NCI-H2227 treated with DMSO at 0.1 percent for 48 hours (cell line): Measurements from ENCODE around the gene PLS3.
A peak's percentile ranks its signal among the peaks of the same experiment; 100 is the strongest.
"Not testable (repeated sequence)": the region's sequence is repeated elsewhere in the genome, so short reads cannot be mapped to it uniquely, and the experiment has no call there.

Experiments used
- DNase-seq: peaks from one replicate; lab custom pipeline; 2025; lab: John Stamatoyannopoulos, UW

PLS3 gene, protein sequence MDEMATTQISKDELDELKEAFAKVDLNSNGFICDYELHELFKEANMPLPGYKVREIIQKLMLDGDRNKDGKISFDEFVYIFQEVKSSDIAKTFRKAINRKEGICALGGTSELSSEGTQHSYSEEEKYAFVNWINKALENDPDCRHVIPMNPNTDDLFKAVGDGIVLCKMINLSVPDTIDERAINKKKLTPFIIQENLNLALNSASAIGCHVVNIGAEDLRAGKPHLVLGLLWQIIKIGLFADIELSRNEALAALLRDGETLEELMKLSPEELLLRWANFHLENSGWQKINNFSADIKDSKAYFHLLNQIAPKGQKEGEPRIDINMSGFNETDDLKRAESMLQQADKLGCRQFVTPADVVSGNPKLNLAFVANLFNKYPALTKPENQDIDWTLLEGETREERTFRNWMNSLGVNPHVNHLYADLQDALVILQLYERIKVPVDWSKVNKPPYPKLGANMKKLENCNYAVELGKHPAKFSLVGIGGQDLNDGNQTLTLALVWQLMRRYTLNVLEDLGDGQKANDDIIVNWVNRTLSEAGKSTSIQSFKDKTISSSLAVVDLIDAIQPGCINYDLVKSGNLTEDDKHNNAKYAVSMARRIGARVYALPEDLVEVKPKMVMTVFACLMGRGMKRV

DNA sequence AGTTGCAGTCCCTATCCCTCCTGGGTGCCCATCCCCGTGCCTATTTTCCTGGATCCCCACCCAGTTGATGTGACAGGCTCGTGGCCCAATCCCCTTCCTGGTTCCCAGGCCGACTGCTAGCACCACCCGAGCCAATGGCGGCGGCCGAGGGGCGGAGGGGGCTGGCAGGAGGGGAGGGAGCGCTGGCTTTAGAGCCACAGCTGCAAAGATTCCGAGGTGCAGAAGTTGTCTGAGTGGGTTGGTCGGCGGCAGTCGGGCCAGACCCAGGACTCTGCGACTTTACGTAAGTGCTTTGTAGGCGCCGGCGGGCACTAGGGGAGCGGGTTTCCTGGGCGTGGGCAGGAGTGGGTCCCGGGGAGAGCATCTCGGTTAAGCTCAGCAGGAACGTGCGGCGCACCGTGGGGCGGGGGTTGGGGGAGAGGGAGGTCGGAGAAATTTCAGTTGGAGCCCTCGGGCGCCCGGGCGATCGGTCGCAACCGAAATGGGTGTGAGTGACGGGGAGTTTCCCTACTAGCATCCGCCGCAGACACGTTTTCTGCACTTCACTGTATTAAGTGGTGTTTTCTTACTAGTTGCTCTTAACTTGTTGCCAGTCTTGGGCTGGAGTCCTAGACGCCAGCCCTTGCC is at the start of gene PLS3:
PLS3 (plus strand) TSS at position 197 of the 627 bp plus-strand sequence. CDS start 49,077 bp downstream, outside the sequence.
- no peak for DNase-seq

DNA sequence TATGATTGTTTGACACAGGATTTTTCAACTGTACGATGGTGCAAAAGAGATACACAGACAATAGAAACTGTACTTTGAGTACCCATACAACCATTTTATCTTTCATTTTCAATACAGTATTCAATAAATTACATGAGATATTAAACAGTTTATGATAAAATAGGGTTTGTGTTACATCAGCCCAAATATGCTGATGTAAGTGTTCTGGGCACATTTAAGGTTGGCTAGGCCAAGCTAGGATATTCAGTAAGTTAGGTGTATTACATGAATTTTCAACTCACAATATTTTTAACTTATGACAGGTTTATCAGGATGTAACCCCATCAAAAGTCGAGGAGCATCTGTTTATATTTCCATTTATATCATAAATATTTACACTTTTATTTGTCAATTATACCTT is 42.9 kb upstream of the PLS3 start:
- no peak for DNase-seq

DNA sequence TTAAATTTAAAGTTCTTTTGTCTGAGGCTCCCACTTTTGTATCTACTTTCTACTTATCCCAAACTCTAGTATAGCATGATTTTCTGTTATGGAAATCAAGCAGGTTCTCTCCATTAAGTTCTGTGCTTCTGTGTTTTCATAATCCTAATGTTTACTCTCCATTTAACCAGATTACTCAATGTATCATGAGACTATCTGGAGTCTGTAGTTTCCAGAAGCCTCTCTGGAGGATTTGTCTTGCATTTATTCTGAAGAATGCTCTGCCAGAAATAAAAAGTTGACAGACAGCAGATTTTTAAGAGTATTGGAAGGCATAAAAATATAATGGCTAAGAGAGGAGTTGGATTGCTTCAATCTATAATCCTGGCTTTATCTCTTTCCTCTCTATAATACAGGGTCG is 39.2 kb upstream of the PLS3 start:
- DNase-seq = no peak

DNA sequence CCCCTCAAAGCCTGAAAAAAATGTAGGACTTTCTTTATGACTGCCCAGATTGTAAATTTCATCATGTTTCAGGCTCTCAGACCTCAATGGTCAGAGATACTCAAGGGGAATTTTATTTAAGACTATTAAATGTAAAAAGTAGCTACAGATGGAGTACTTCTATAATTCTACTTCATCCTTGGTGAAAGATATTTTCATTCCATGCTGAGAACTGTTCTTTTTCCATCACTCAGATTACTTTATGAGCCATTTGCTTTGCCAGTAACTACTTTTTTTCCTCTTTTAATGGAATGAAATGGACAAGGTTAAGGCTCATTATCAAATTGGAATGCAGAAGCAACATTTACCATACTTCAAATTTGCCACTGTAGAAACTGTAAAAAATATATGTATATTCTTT is 38.0 kb upstream of the PLS3 start:
- no peak for DNase-seq

DNA sequence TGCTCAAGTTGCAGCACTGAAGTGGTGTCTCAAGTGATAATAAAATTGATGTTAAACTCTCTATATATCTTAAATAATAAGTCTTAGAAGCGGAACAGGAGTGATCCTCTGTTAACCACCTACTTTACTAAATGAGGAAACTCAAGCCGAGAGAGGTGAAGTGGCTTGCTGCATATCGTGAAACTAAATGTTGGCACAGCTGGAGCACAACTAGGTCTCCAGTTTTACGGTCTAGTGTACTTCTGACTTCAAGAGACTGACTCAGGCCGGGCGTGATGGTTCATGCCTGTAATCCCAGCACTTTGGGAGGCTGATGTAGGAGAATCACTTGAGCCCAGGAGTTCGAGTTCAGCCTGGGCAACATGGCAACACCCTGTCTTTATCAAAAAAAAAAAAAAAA is 35.5 kb upstream of the PLS3 start:
- no peak for DNase-seq

DNA sequence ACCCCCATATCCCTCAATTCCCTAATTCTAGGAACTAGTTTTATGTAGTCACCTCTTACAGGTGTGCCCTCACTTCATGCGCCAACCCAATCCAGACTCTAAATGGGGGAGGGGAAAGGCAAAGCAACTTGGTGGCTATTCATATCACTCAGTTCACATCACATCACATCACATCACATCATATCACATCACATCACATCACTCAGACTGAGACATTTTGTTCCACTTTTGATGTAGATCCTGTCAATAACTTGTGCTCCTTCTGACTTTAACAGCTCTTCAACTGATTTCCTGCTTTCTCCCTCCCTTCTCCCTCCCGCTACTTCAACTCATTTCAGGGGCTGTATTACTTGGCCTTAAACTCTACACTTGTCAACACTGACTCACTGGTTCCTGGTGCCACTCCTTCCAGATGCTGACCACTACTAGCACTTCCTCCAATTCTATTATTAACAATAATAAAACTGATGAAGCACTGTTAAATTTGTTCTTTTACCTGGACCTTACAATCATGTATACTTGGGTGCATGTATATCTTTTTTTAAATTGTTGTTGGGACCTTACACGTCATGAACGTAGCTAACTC is 29.1 kb upstream of the PLS3 start:
- no peak for DNase-seq

DNA sequence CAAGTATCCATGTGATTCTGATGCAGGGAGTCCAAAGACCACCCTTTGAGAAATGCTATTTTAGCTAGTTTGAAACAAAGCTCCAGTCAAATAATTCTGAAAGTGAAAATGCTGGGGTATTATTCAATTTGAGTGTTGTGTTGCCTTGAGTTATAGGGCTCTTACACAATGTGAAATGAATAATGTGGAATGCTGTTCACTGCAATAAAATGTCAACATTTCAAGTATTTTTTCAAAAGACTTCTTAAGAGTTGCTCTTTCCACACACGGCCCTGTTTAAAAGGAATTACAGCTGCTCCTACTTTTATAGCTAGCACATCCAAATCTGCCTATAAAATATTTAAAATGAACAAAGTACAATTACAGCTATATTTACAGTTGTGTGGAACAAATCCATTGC is 27.5 kb upstream of the PLS3 start:
- DNase-seq = no peak

DNA sequence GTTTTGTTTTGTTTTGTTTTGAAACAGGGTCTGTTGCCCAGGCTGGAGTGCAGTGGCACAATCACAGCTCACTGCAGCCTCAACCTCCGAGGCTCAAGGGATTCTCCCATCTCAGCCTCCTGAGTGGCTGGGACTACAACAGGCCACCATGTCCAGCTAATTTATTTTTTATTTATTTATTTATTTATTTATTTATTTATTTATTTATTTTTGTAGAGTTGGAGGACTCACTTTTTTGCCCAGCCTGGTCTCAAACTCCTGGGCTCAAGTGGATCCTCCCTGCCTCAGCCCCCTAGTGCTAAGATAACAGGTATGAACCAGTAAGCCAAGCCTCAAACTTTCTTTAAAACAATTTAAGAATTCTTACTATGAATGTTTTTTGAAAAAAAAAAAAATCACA is 26.6 kb upstream of the PLS3 start:
- no peak for DNase-seq

DNA sequence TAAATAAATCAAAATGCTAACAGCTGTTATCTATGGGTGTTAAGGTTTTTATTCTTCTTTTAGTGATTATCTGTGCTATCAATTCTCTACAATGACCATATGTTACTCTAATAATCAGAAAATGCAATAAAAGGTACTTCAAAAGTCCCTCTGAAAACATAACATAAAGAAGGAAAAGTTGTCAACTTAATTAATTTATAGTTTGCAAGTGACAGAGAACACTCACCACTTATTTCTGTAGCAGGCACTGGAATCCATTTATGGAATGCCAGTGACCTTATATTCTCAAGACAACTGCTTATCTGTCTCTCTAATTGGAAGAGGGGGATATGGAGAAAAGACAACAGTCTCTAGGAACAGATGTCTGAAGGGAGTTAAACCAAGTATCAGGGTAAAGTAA is 25.6 kb upstream of the PLS3 start:
- no peak for DNase-seq

DNA sequence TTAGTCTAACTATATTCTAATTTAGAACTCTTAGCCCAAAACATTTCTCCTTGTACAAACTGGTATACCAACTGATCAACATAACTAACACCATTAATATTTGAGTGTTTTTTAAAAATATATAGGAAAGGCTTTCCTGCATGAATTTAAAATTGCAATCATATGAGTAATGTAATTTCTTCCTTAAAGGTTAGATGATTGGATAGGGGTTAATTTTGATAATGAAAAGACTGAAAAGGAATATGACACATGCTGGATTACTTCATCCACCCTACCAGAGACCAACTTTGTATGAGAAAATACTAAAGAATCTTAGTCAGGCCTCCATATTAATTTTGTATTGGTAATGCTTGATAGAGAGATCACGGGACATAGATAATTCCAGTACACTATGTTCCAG is 25.1 kb upstream of the PLS3 start:
- no peak for DNase-seq

DNA sequence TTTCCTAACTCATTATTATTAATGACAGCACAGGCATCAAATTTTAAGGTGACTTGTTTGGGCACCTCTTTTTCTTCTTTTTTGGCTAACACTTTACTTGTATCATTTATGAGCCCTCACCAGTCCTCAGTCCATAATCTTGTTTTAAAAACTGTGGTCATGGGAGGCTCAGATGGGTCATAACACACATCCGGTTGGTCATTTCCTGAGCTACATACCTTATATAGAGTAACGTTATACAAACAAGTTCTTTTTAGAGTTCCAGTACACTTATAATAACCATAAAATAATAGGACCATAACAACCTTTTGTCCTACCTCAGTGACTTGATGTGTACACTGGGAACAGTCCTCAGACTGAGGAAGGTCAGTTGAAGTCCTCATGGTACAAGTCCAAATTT is 21.1 kb upstream of the PLS3 start:
- DNase-seq = no peak

DNA sequence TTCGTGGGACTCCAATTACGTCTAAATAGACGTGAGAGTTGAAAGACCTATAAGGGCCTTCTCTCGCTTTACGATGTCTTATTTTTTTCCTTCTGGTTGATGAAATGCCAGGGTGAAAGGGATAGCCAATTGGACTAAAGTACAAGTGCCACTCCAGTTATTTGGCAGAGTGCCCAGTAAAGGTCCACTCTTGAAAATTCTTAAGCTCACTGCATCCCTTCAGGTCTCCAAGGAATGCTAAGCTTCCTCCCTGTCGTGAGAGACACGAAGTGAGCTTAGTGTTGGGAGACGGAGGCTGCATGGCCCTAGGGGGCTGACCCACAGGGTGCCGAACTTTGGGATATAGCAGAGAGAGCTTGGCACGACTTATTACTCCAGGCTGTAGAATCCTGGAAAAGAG is 19.9 kb upstream of the PLS3 start:
- DNase-seq = not testable (repeated sequence)

DNA sequence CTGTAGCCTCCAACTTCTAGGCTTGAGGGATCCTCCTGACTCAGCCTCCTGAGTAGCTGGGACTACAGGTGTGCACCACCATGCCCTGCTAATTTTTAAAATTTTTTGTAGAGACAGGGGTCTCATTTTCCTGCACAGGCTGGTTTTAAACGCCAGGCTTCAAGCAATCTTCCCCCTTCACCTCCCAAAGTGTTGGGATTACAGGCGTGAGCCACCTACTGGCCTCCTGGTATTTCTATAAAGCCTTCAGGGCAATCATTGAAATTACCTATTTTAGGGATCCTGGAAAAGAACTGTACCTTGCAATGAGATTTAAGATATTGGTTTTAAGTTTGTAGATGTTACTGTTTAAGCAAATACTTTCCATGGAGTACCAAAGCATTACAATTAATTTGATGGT is 13.5 kb upstream of the PLS3 start:
- no peak for DNase-seq

DNA sequence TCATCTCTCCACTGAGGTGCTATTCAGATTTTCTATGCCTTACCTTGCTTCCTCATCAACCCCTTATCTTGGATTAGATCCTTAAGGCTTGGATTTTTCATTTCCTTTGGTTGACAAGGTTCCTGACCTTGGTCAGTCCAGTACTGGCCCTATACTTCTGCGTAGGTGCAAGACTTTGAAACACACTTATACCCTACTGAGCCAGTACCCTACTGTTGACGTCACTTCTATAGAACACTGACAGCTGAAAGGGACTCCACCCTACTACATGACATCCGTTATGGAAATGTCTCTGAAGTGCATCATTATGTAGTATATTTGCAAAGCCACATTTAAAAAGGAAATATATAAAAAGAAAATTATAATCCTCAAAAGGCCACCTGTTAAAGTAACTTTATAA is 12.0 kb upstream of the PLS3 start:
- DNase-seq = no peak

DNA sequence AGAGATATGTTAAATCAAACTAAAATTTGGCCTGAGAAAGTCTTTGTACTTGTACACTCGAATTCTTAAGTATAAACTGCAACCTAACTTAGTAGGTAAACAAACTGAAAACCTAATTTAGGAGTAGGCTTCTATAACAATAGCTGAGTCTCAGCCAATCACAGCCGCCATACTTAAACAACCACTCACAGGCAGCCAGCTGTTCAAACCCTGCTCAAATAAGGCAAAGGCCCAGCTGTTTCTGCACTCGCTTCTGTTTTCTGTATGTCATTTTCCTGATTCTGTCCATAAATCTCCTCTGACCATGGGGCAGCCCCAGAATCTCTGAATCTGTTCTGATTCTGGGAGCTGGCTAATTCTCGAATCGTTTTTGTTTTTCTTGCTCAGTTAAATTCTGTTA is 7.8 kb upstream of the PLS3 start:
- peak; percentile 27 for DNase-seq

DNA sequence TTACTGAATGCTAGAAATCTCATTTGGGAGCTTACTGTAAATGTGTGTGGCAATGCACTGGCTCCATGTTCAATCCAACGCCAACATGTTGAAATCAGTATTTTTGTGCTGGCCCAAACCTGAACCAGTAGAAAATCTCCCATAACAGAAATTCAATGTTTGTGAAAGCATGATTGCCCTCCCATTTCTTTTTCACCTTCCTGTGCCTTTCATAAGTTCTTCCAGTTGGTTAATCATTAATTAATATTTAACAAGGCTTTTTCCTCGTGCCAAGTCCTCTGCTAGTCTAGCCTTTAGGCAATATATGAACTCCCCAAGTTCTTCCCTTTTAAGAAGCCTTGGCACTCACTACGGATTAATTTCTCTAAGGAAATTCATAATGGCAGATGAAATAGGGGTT is 1.3 kb upstream of the PLS3 start:
- DNase-seq = no peak

DNA sequence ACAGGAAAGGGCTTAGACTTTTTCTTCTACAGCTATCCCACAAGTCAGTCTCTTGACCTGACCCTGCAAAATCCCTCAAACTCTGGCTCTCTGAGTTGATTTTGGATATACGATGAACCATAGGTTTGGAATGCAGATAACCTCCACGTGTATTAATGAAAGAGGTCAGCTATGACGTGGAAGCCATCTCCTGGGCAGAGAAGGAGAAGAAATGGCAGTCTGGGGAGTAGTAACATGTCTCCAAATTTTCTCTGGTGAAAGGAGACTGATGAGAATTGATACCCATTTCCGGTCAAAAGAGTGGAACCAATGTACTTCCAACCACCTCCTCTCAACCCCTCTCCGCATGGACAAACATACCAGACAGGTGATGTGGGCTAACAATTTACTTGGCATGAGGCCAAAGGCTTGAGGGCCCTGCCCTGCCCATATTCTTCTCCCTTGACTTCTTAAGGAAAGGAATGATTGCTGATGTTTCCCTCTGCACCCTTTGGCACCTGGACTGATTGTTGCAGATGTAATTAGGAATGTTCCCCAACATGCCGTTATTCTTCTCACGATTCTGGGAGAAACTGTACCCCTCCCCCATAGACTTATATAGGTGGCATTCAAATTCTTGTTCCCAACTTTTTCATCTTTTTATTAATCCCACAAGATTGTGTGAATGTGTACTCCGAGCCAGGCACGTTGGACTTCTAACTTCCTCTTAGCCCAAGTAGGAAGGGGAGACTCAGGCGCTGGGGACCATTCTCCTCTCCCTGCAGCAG is 580 bp upstream of the PLS3 start:
- no peak for DNase-seq

DNA sequence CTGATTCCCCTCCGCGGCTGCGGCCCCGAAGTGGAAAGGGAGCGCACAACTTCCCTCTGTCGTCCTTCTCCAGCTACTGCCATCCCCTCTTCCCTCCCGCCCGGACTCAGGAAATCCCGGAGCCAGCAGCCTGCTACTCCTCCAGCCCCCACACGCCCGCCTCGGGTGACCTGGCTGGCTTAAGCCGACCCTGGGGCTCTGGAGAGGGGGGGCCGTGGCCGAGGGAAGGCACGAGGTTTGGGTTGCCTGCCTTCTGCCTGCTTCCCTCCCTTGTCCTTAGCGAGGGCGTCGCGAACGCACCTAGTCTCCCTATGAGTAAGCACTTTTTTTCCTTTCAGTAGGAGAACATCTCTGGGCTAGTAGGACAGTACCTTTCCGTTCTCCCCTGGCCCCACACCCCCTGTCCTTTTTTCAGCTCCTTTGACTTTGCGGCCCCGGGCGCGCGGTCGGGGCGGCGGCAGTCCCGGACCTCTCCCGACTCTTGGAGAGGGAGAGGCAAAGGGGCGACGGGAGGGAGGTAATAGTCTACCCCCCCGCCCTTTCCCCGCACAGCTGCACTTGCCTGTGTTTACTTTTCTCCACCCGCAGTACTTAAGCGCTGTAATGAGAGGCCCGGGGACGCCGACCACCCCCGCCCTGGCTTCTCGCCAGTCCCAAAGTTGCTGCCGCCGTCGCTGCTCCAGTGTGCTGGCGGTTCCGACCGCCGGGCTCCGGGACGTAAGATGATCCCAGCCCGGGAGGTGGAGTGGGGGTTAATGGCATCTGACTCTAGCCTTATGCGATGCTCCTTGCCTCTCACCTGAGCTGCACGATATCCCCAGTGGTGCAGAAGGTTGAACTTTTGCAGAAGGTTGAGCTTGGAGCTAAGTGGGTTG is 868 bp downstream of the PLS3 start:
- DNase-seq = no peak

DNA sequence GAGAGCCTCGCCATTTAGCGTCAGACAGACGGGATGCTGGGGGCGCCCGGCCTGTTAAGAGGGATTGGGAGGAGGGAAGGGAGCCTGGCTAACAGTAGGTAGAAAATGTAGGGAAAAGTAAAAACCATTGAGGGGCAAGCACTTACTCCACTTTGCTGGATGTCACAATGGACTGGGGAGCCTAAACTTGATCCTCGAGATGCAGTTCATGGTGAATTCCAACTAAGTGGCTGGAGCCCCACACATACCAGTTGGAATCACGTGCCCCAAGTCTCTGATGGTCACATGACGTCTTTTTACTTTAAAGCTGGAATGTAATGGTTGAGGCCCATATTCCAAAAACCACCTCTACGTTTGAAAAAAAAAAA is 1.5 kb downstream of the PLS3 start:
- DNase-seq = no peak

DNA sequence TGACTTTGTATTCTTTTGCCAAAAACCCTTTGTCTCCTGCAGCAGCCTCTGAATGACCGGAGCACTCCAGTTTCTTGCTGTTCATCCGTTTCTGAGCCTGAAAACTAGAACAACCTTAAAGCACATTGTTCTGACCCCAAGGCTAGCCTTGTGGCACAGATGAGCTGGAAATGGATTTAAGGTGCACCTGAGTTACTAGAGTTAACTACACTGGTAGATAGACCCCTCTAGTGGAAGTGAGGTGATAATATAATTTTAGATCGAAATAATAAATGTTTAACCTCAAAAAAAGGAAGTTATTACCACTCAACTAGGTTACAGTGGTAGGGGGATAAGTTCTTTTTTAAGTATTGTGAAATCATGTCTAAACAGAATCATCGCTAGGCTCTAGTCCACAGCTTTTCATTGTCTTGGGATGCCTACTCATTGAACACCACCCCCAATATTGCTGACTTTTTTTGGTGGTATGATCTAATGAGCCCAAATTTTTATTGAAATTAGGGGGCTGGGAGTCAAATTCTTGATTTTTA is 2.7 kb downstream of the PLS3 start:
- no peak for DNase-seq

DNA sequence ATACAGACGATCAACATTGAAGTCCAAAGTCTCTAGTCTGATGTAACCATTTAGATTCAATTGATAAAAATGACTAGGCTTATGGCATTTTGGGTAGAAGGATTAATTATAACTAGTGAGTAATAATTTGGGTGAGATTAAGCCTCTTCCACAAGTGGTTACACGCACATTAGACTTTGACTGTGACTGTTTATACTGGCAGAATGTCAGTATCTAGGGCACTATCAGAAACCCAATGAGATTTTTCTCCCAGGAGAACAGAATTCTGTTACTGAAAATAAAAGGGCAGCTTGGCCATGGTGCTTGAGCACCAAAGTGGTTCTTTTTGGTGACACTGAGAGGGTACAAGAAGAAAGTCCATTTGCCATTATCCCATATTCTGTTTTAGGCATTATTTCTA is 3.3 kb downstream of the PLS3 start:
- DNase-seq = no peak
